Peyer's patch (tissue), 4 donors: ENCODE measurements around the gene DMRTC2.

Experiments used
- CTCF ChIP-seq, 6 experiments: fragments of 450-650 bp in 4 of 6; fragments of 200-600 bp in 2 of 6; sonication (generic) in 1 of 6; IDR thresholded peaks; one replicate each; pipeline ENCODE4 v1.5.1; 2017 to 2019; ENCODE audit warnings: antibody characterized with exemption in 6 of 6, mild to moderate bottlenecking in 3 of 6, moderate library complexity in 1 of 6
- POLR2A ChIP-seq, 2 donors: fragments of 450-650 bp; IDR thresholded peaks; one replicate each; pipeline ENCODE4 v1.5.1; 2017; ENCODE audit warnings: antibody characterized with exemption in 2 of 2, mild to moderate bottlenecking in 2 of 2, moderate library complexity in 2 of 2

DNA sequence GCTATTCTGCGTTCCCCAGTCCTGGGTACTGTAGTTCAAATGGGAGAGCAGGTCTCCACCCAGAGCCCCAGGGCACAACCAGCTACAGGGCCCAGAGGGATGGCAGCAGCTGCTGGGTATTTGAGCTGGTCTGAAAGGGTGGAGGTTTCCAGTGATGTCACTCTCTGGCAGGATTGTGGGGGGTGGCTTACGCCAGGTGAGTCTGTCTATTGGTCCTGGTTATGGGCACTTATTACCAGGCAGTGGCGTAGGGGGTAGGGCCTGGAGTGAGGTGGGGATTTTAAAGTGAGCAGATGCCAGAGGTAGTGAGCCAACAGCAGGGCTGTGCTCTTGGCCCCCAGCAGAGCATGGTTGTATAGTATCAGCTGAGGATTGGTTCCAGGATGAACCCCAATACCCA is 21.4 kb downstream of the DMRTC2 start:
- TF ChIP-seq CTCF (IDR thresholded peaks at IDR 0.05) = no peak
- TF ChIP-seq POLR2A (IDR thresholded peaks at IDR 0.05) = no peak
